Ascending aorta (tissue), 2 donors: ENCODE measurements around the gene DGKQ. TPM values are rescaled to one million over a fixed set of nuclear protein-coding genes. Genes with fewer than 3 reads are reported as not detected.
"Not testable (repeated sequence)": the region's sequence is repeated elsewhere in the genome, so short reads cannot be mapped to it uniquely, and the experiment has no call there.

ENCODE experiments used
- DNase-seq, 2 donors: peaks; one replicate each; pipeline ENCODE4 v3.0.0-alpha.2; 2019; ENCODE audit warnings: low spot score in 2 of 2
- H3K27ac ChIP-seq, 2 donors: fragments of 200-600 bp; sonication (generic); one replicate each; pipeline ENCODE4 v1.5.1; 2016 to 2017; ENCODE audit warnings: mild to moderate bottlenecking in 1 of 2
- H3K27me3 ChIP-seq: fragments of 200-600 bp; sonication (generic); one replicate; pipeline ENCODE4 v1.5.1; 2017
- H3K36me3 ChIP-seq, 2 donors: fragments of 200-600 bp; sonication (generic); one replicate each; pipeline ENCODE4 v1.5.1; 2016
- H3K4me1 ChIP-seq, 2 donors: fragments of 200-600 bp; sonication (generic); one replicate each; pipeline ENCODE4 v1.5.1; 2016 to 2017; ENCODE audit warnings: mild to moderate bottlenecking in 1 of 2
- H3K4me3 ChIP-seq, 2 donors: fragments of 200-600 bp; sonication (generic); one replicate each; pipeline ENCODE4 v1.5.1; 2016 to 2017; ENCODE audit warnings: mild to moderate bottlenecking in 1 of 2
- H3K9me3 ChIP-seq, 2 donors: fragments of 200-600 bp; sonication (generic); one replicate each; pipeline ENCODE4 v1.5.1; 2016
- CTCF ChIP-seq, 3 experiments: fragments of 200-600 bp in 2 of 3; fragments of 450-650 bp in 1 of 3; sonication (generic) in 2 of 3; IDR thresholded peaks; one replicate each; pipeline ENCODE4 v1.5.1; 2016 to 2019; ENCODE audit warnings: antibody characterized with exemption in 3 of 3, mild to moderate bottlenecking in 1 of 3, moderate library complexity in 1 of 3
- intact Hi-C: fragments of 100-400 bp; cut with DNase I; formaldehyde crosslinking; loops from one replicate; pipeline ENCODE4 v1.15.1; 2023
- total RNA-seq: library from RNA; depleted of rRNA; stranded (reverse); fragments of >200 nt; gene quantifications from one replicate; pipeline ENCODE4 v1.1.0, GENCODE V29; 2016

DGKQ gene
- total RNA-seq, 1 donor from 2014 or later = 20.1 TPM

- no peak overlapping the region for H3K4me3 ChIP-seq
- no peak overlapping the region for H3K27ac ChIP-seq
- no peak for TF ChIP-seq CTCF (IDR thresholded peaks at IDR 0.05)
- H3K36me3 ChIP-seq = no peaks in the 10 kb centered on the region
- H3K9me3 ChIP-seq = no peaks in the 10 kb centered on the region
- H3K4me1 ChIP-seq = no peaks in the 10 kb centered on the region
- H3K27me3 ChIP-seq = no peaks in the 10 kb centered on the region
- intact Hi-C loops = no loop called here
- no peak for DNase-seq
Measured at GRCh38 chr4:978957-979701, 5.8 kb upstream of the DGKQ start.

- H3K4me3 ChIP-seq, H3K9me3 ChIP-seq, H3K27ac ChIP-seq, H3K27me3 ChIP-seq, DNase-seq, H3K36me3 ChIP-seq, intact Hi-C loops: not testable (repeated sequence)
- peaks cover 9 to 16% of the 10 kb centered on the region in 2 donors for H3K4me1 ChIP-seq
Measured at GRCh38 chr4:976016-976415, 2.6 kb upstream of the DGKQ start.

GRCh38 chr4:974668-975067 is 1.3 kb upstream of the DGKQ start:
- Histone ChIP-seq H3K27me3 (no peaks in the 10 kb centered on the region), H3K36me3 (no peaks in the 10 kb centered on the region), H3K4me3 (no peak overlapping the region), H3K27ac (no peak overlapping the region), H3K4me1 (peaks cover 9 to 16% of the 10 kb centered on the region in 2 donors), H3K9me3 (no peaks in the 10 kb centered on the region)
- TF ChIP-seq CTCF (IDR thresholded peaks at IDR 0.05) = no peak
- intact Hi-C loops = no loop called here
- no peak for DNase-seq

GRCh38 chr4:972651-973424 is 531 bp downstream of the DGKQ start:
- peak overlapping the region; percentile 84 to 92 for H3K4me3 ChIP-seq
- no peak overlapping the region for H3K27ac ChIP-seq
- intact Hi-C loops = loop anchor here (1.0 kb wide), 3 partner anchors 36 to 192 kb away; partner anchors contain the start of genes GAK and TMEM175
- H3K36me3 ChIP-seq = no peaks in the 10 kb centered on the region
- no peaks in the 10 kb centered on the region for H3K27me3 ChIP-seq
- peaks cover 9 to 16% of the 10 kb centered on the region in 2 donors for H3K4me1 ChIP-seq
- H3K9me3 ChIP-seq = no peaks in the 10 kb centered on the region
- DNase-seq = no peak
- no peak for TF ChIP-seq CTCF (IDR thresholded peaks at IDR 0.05)

- no peak for TF ChIP-seq CTCF (IDR thresholded peaks at IDR 0.05)
- intact Hi-C loops = no loop called here
- H3K4me3 ChIP-seq = peak overlapping the region; percentile 84 to 92
Measured at GRCh38 chr4:971666-972500, 1.5 kb downstream of the DGKQ start.

More at GRCh38 chr4:971666-972500, 1.5 kb downstream of the DGKQ start:
- no peaks in the 10 kb centered on the region for H3K9me3 ChIP-seq
- no peaks in the 10 kb centered on the region for H3K36me3 ChIP-seq
- H3K4me1 ChIP-seq = peaks cover 9 to 16% of the 10 kb centered on the region in 2 donors
- no peak overlapping the region for H3K27ac ChIP-seq
- DNase-seq = no peak
- no peaks in the 10 kb centered on the region for H3K27me3 ChIP-seq
